Lower leg skin (tissue), 4 donors: ENCODE results near the gene EVA1A. TPM values are rescaled to one million over a fixed set of nuclear protein-coding genes. Genes with fewer than 3 reads are reported as not detected.

Source experiments
- DNase-seq, 2 donors: peaks; one replicate each; pipeline ENCODE4 v3.0.0-alpha.2; 2019; ENCODE audit warnings: low spot score in 2 of 2
- H3K4me3 ChIP-seq: fragments of 200-600 bp; sonication (generic); 2 replicates; pipeline ENCODE4 v1.5.1; 2017; ENCODE audit warnings: mild to moderate bottlenecking, low read depth; ENCODE audit not compliant: poor library complexity, severe bottlenecking
- POLR2A ChIP-seq, 2 donors: fragments of 450-650 bp; IDR thresholded peaks; one replicate each; pipeline ENCODE4 v1.6.1; 2016 to 2017; ENCODE audit warnings: antibody characterized with exemption in 2 of 2, mild to moderate bottlenecking in 1 of 2, moderate library complexity in 1 of 2
- WGBS, 2 donors: methylation state at CpG; one replicate each; pipeline ENCODE4 v1.1.5; 2018; 5-methylcytosine and 5-hydroxymethylcytosine counted together
- intact Hi-C: fragments of 100-400 bp; cut with DNase I; formaldehyde crosslinking; loops from one replicate; pipeline ENCODE4 v1.15.0; 2023; ENCODE audit warnings: low total_unique reads
- total RNA-seq, 4 donors: library from RNA; depleted of rRNA; stranded (reverse); fragments of >200 nt; gene quantifications; one replicate each; pipeline ENCODE4 v1.1.0, GENCODE V29; 2016
- TF ChIP-seq, protein P1 (sequence below), 3 donors: fragments of 450-650 bp; IDR thresholded peaks; one replicate each; pipeline ENCODE4 v1.5.1; 2016; ENCODE audit warnings: antibody characterized with exemption in 3 of 3, mild to moderate bottlenecking in 3 of 3, moderate library complexity in 2 of 3

EVA1A gene
- total RNA-seq, 4 donors from 2014 or later: 6.6 to 12.9 (median 9.1) TPM

- no peak overlapping the region for H3K4me3 ChIP-seq
- WGBS, 2 donors: 15 to 25% methylated on average over 6 of the region's 6 CpGs
- no peak for DNase-seq
- intact Hi-C loops: no loop called here
- no peak for TF ChIP-seq POLR2A (IDR thresholded peaks at IDR 0.05)
- TF ChIP-seq, protein P1, sequence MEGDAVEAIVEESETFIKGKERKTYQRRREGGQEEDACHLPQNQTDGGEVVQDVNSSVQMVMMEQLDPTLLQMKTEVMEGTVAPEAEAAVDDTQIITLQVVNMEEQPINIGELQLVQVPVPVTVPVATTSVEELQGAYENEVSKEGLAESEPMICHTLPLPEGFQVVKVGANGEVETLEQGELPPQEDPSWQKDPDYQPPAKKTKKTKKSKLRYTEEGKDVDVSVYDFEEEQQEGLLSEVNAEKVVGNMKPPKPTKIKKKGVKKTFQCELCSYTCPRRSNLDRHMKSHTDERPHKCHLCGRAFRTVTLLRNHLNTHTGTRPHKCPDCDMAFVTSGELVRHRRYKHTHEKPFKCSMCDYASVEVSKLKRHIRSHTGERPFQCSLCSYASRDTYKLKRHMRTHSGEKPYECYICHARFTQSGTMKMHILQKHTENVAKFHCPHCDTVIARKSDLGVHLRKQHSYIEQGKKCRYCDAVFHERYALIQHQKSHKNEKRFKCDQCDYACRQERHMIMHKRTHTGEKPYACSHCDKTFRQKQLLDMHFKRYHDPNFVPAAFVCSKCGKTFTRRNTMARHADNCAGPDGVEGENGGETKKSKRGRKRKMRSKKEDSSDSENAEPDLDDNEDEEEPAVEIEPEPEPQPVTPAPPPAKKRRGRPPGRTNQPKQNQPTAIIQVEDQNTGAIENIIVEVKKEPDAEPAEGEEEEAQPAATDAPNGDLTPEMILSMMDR (IDR thresholded peaks at IDR 0.05): no peak
Measured at GRCh38 chr2:75602724-75603342, 42.1 kb upstream of the EVA1A start.

- intact Hi-C loops: no loop called here
- TF ChIP-seq, protein P1 (IDR thresholded peaks at IDR 0.05): no peak
- no peak for TF ChIP-seq POLR2A (IDR thresholded peaks at IDR 0.05)
- 73 to 76% methylated on average over 4 of the region's 4 CpGs for WGBS, 2 donors
- H3K4me3 ChIP-seq: no peak overlapping the region
- DNase-seq: no peak
Measured at GRCh38 chr2:75600461-75601011, 39.8 kb upstream of the EVA1A start.

- no peak overlapping the region for H3K4me3 ChIP-seq
- TF ChIP-seq, protein P1 (IDR thresholded peaks at IDR 0.05): no peak
- no peak for TF ChIP-seq POLR2A (IDR thresholded peaks at IDR 0.05)
- intact Hi-C loops: no loop called here
- DNase-seq: no peak
- 86 to 92% methylated on average over 8 of the region's 8 CpGs for WGBS, 2 donors
Measured at GRCh38 chr2:75598589-75599155, 37.9 kb upstream of the EVA1A start.

- WGBS, 2 donors: 90 to 95% methylated on average over 20 of the region's 20 CpGs
- TF ChIP-seq POLR2A (IDR thresholded peaks at IDR 0.05): no peak
- TF ChIP-seq, protein P1 (IDR thresholded peaks at IDR 0.05): no peak
- intact Hi-C loops: no loop called here
- H3K4me3 ChIP-seq: no peak overlapping the region
- no peak for DNase-seq
Measured at GRCh38 chr2:75597949-75598348, 37.2 kb upstream of the EVA1A start.

- 75 to 81% methylated on average over 4 of the region's 4 CpGs for WGBS, 2 donors
- no peak for DNase-seq
- TF ChIP-seq, protein P1 (IDR thresholded peaks at IDR 0.05): no peak
- no peak for TF ChIP-seq POLR2A (IDR thresholded peaks at IDR 0.05)
- intact Hi-C loops: no loop called here
- H3K4me3 ChIP-seq: no peak overlapping the region
Measured at GRCh38 chr2:75596784-75597183, 36.0 kb upstream of the EVA1A start.
